K562 (cell line): Measurements from ENCODE around the gene SLC25A45. TPM values are rescaled to one million over a fixed set of nuclear protein-coding genes. Genes with fewer than 3 reads are reported as not detected.

Source experiments
- CCAR2 ChIP-seq: fragments of 200-400 bp; formaldehyde crosslinking; IDR thresholded peaks from 2 replicates; pipeline ENCODE4 v1.6.1; 2017; ENCODE audit warnings: mild to moderate bottlenecking, low read depth, low read length
- DACH1 ChIP-seq: fragments of 450-650 bp; IDR thresholded peaks from 2 replicates; pipeline ENCODE4 v1.6.1; 2018; ENCODE audit not compliant: partially characterized antibody
- HDAC3 ChIP-seq: fragments of 450-650 bp; IDR thresholded peaks from 2 replicates; pipeline ENCODE4 v1.6.1; 2018; ENCODE audit warnings: borderline replicate concordance, mild to moderate bottlenecking, moderate library complexity; ENCODE audit not compliant: partially characterized antibody
- NRF1 ChIP-seq, 2 experiments: fragments of 450-650 bp; IDR thresholded peaks in 1 of 2; conservative IDR thresholded peaks in 1 of 2; 2 replicates each; pipeline ENCODE4 v1.6.1; 2014; ENCODE audit warnings: mild to moderate bottlenecking in 2 of 2
- TAF1 ChIP-seq: IDR thresholded peaks from 2 replicates; pipeline ENCODE4 v1.6.1; 2011; ENCODE audit warnings: mild to moderate bottlenecking, low read length, moderate library complexity; ENCODE audit not compliant: insufficient read depth, control insufficient read depth, severe bottlenecking; ENCODE audit errors: extremely low read depth
- ZNF175 ChIP-seq: fragments of 200-800 bp; sonication (Bioruptor generic); IDR thresholded peaks from 2 replicates; pipeline ENCODE4 v1.6.1; 2016; ENCODE audit warnings: low read depth, mild to moderate bottlenecking, missing genetic modification characterization, missing compliant biosample characterization
- ZNF445 ChIP-seq: fragments of 250-450 bp; sonication (Bioruptor Pico); IDR thresholded peaks from 2 replicates; pipeline ENCODE4 v1.4.0; 2020; ENCODE audit warnings: low read depth, mild to moderate bottlenecking, moderate library complexity
- ZNF644 ChIP-seq: fragments of 200-800 bp; sonication (Bioruptor generic); IDR thresholded peaks from 2 replicates; pipeline ENCODE4 v1.6.1; 2016; ENCODE audit warnings: low read depth, missing genetic modification characterization, missing compliant biosample characterization
- polyA plus RNA-seq, 8 experiments: library from polyadenylated mRNA; depleted of rRNA in 4 of 8; stranded (reverse) in 5 of 8; unstranded in 3 of 8; fragments of >200 nt; fragmentation: Nextera tagmentation in 2 of 8; fragmentation: Illumina TruSeq in 1 of 8; extraction: Ambion mirVana in 2 of 8; extraction: Trizol in 1 of 8; gene quantifications; 2 replicates each; pipeline versions ENCODE4 v1.2.1 to v1.2.3, GENCODE V29; 2011 to 2014; ENCODE audit warnings: inconsistent platforms in 1 of 8, missing spikeins in 1 of 8
- total RNA-seq, 7 experiments: library from RNA; depleted of rRNA in 6 of 7; stranded (reverse); fragments of >200 nt in 6 of 7; fragmentation: Illumina TruSeq in 2 of 7; extraction: Trizol in 2 of 7; gene quantifications; 2 replicates each; pipeline versions ENCODE4 v1.2.1 to v1.2.3, GENCODE V29; 2011 to 2021; ENCODE audit warnings: low replicate concordance in 1 of 7
- TF ChIP-seq, protein P1 (sequence below): fragments of 200-600 bp; sonication (generic); IDR thresholded peaks from one replicate; pipeline ENCODE4 v1.6.1; 2012; ENCODE audit warnings: mild to moderate bottlenecking, low read depth, low read length, inconsistent platforms
- TF ChIP-seq, protein P2 (sequence below): fragments of 450-650 bp; conservative IDR thresholded peaks from 2 replicates; pipeline ENCODE4 v1.6.1; 2016; ENCODE audit warnings: missing genetic modification characterization, low read depth, mild to moderate bottlenecking, missing compliant biosample characterization, moderate library complexity
- TF ChIP-seq, protein P3 (sequence below): fragments of 250-450 bp; sonication (Bioruptor Pico); IDR thresholded peaks from 2 replicates; pipeline ENCODE4 v1.5.0; 2020; ENCODE audit warnings: mild to moderate bottlenecking
- TF ChIP-seq, protein P4 (sequence below): sonication (generic); formaldehyde crosslinking; IDR thresholded peaks from 2 replicates; pipeline ENCODE4 v1.8.0; 2023; ENCODE audit warnings: mild to moderate bottlenecking, missing genetic modification reagents

The SLC25A45 gene
- total and polyA plus RNA-seq, 9 of the 15 experiments (the other 6 are each of a cell fraction or from before 2014, with no cell fraction given) = 0.15 to 2.3 (median 0.68) TPM

DNA sequence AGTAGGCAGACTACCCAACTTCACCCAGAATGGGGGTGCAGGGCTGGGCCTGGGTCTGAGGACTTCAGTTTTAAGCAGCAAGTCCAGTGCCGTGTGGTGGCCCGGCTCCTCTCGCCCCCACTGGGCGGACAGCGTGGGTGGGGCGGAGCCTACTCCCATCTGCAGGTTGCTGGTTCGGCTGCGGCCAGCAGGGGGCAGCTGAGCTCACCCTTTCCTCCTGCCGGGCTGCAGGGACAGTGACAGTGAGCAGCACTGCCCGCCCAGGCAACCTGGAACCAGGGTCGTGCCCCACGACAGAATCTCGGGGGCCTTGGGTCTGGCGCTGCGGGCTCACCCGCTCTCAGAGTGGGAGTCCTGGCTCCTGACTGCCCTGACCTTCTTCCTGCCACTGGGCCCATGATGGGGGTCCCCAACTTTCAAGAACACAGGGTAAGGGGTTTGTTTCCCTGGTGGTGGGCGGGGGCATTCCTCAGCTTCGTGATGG is 33.9 kb upstream of the SLC25A45 start (continued):
- TF ChIP-seq, protein P1, sequence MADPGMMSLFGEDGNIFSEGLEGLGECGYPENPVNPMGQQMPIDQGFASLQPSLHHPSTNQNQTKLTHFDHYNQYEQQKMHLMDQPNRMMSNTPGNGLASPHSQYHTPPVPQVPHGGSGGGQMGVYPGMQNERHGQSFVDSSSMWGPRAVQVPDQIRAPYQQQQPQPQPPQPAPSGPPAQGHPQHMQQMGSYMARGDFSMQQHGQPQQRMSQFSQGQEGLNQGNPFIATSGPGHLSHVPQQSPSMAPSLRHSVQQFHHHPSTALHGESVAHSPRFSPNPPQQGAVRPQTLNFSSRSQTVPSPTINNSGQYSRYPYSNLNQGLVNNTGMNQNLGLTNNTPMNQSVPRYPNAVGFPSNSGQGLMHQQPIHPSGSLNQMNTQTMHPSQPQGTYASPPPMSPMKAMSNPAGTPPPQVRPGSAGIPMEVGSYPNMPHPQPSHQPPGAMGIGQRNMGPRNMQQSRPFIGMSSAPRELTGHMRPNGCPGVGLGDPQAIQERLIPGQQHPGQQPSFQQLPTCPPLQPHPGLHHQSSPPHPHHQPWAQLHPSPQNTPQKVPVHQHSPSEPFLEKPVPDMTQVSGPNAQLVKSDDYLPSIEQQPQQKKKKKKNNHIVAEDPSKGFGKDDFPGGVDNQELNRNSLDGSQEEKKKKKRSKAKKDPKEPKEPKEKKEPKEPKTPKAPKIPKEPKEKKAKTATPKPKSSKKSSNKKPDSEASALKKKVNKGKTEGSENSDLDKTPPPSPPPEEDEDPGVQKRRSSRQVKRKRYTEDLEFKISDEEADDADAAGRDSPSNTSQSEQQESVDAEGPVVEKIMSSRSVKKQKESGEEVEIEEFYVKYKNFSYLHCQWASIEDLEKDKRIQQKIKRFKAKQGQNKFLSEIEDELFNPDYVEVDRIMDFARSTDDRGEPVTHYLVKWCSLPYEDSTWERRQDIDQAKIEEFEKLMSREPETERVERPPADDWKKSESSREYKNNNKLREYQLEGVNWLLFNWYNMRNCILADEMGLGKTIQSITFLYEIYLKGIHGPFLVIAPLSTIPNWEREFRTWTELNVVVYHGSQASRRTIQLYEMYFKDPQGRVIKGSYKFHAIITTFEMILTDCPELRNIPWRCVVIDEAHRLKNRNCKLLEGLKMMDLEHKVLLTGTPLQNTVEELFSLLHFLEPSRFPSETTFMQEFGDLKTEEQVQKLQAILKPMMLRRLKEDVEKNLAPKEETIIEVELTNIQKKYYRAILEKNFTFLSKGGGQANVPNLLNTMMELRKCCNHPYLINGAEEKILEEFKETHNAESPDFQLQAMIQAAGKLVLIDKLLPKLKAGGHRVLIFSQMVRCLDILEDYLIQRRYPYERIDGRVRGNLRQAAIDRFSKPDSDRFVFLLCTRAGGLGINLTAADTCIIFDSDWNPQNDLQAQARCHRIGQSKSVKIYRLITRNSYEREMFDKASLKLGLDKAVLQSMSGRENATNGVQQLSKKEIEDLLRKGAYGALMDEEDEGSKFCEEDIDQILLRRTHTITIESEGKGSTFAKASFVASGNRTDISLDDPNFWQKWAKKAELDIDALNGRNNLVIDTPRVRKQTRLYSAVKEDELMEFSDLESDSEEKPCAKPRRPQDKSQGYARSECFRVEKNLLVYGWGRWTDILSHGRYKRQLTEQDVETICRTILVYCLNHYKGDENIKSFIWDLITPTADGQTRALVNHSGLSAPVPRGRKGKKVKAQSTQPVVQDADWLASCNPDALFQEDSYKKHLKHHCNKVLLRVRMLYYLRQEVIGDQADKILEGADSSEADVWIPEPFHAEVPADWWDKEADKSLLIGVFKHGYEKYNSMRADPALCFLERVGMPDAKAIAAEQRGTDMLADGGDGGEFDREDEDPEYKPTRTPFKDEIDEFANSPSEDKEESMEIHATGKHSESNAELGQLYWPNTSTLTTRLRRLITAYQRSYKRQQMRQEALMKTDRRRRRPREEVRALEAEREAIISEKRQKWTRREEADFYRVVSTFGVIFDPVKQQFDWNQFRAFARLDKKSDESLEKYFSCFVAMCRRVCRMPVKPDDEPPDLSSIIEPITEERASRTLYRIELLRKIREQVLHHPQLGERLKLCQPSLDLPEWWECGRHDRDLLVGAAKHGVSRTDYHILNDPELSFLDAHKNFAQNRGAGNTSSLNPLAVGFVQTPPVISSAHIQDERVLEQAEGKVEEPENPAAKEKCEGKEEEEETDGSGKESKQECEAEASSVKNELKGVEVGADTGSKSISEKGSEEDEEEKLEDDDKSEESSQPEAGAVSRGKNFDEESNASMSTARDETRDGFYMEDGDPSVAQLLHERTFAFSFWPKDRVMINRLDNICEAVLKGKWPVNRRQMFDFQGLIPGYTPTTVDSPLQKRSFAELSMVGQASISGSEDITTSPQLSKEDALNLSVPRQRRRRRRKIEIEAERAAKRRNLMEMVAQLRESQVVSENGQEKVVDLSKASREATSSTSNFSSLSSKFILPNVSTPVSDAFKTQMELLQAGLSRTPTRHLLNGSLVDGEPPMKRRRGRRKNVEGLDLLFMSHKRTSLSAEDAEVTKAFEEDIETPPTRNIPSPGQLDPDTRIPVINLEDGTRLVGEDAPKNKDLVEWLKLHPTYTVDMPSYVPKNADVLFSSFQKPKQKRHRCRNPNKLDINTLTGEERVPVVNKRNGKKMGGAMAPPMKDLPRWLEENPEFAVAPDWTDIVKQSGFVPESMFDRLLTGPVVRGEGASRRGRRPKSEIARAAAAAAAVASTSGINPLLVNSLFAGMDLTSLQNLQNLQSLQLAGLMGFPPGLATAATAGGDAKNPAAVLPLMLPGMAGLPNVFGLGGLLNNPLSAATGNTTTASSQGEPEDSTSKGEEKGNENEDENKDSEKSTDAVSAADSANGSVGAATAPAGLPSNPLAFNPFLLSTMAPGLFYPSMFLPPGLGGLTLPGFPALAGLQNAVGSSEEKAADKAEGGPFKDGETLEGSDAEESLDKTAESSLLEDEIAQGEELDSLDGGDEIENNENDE = no peak
- no peak for TF ChIP-seq ZNF445 (CRISPR knock-in tag)
- TF ChIP-seq ZNF175 = peak; percentile 68; the same call in 1 of the 2 replicates
- TF ChIP-seq HDAC3 = no peak
- TF ChIP-seq, protein P2, sequence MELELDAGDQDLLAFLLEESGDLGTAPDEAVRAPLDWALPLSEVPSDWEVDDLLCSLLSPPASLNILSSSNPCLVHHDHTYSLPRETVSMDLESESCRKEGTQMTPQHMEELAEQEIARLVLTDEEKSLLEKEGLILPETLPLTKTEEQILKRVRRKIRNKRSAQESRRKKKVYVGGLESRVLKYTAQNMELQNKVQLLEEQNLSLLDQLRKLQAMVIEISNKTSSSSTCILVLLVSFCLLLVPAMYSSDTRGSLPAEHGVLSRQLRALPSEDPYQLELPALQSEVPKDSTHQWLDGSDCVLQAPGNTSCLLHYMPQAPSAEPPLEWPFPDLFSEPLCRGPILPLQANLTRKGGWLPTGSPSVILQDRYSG (tag) = 0 out of 2 replicates have a peak, but pooled peaks have one; percentile 25
- TF ChIP-seq, protein P3, sequence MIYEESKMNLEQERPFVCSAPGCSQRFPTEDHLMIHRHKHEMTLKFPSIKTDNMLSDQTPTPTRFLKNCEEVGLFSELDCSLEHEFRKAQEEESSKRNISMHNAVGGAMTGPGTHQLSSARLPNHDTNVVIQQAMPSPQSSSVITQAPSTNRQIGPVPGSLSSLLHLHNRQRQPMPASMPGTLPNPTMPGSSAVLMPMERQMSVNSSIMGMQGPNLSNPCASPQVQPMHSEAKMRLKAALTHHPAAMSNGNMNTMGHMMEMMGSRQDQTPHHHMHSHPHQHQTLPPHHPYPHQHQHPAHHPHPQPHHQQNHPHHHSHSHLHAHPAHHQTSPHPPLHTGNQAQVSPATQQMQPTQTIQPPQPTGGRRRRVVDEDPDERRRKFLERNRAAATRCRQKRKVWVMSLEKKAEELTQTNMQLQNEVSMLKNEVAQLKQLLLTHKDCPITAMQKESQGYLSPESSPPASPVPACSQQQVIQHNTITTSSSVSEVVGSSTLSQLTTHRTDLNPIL (CRISPR knock-in tag) = no peak
- TF ChIP-seq DACH1 = no peak
- TF ChIP-seq NRF1 (conservative IDR thresholded peaks at IDR 0.05 in 1 of 2, IDR thresholded peaks at IDR 0.05 in 1 of 2) = 0 out of 4 replicates have a peak, but pooled peaks of 1 of the 2 experiments have one; percentile 16
- TF ChIP-seq, protein P4, sequence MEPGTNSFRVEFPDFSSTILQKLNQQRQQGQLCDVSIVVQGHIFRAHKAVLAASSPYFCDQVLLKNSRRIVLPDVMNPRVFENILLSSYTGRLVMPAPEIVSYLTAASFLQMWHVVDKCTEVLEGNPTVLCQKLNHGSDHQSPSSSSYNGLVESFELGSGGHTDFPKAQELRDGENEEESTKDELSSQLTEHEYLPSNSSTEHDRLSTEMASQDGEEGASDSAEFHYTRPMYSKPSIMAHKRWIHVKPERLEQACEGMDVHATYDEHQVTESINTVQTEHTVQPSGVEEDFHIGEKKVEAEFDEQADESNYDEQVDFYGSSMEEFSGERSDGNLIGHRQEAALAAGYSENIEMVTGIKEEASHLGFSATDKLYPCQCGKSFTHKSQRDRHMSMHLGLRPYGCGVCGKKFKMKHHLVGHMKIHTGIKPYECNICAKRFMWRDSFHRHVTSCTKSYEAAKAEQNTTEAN (CRISPR knock-in tag) = no peak
- no peak for TF ChIP-seq ZNF644 (tag)
- TF ChIP-seq TAF1 = no peak
- TF ChIP-seq CCAR2 = no peak
